ENCODE measurements around the gene PCBD1.

PCBD1 gene

DNA sequence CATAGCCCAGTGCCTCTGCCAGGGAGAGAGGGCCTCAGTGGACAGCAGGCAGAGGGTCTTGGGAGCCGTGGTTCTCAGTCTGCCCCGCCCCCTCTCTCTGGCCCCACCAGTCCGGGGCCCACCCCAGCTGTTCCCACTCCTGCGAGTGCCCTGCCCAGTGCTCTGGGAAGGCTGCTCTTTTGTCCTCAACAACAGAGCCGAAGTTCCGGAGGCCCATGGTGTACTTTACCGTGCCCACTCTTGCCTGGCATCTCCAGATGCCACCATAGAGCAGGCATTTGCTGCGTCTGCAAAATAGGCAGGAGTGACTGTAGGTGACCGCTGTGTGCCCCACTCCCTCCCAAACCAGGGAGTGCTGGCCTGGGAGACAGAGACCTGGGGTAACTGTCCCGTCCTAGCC, 29.3 kb upstream of the PCBD1 start:
- no peak for DNase-seq (ENCODE audit: low read depth)

DNA sequence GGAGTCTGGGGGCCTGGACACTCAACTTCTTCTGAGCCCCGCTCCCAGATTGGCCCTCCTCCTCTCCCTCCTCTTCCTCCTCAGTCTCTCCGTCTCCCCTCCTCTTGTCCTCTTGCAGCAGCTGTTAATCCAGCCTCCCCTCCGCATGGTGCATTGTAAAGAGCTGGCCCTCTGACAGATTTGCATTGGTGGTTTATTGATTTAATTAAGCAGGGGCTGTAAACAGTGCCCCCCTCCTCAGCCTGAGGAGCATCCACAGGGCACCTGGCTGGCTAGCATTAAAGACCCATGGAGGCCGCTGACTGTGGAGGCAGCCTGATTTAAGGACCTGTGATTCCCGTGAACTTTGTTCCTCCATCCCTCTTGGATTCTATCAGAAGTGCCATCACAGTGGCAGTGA, 28.9 kb upstream of the PCBD1 start:
- DNase-seq (ENCODE audit: low read depth): no peak

DNA sequence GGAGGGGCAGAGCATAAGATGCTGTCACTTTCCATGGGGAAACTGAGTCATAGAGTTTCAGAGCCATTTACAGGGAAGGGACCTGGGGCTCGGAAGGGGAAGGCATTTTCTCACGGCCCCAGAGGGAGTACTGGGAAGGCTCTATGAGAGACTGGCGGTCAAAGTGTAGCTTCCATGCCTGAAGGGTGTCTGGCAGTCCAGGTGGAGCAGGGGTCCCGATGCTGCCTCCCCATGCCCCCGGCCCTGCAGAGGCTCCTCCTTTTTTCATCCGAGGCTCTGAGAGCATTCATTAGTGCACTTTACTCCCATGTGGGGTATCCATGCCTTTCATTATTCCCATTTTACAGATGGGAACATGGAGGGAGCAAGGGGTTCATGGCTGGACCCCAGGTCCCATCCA, 27.9 kb upstream of the PCBD1 start:
- DNase-seq (ENCODE audit: low read depth): no peak

DNA sequence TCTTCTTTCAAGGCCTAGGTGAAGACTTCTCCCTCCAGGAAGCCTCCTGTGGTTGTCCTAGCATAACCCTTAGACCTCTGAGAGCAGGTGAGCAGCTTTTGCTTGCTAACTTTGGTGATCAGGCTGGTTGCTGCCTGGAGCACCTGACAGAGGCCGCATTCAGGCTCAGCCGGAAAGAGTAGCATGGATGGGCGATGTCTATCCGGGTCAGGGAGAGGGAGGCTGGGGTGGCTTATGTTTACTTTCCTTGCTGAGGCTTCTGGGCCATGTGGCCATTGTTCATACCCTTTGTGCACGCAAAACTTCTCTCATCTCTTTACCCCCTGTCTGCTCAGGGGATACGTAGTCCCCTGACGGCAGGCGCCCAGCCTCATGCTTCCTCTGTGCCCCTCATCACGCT, 27.4 kb upstream of the PCBD1 start:
- no peak for DNase-seq (ENCODE audit: low read depth)

DNA sequence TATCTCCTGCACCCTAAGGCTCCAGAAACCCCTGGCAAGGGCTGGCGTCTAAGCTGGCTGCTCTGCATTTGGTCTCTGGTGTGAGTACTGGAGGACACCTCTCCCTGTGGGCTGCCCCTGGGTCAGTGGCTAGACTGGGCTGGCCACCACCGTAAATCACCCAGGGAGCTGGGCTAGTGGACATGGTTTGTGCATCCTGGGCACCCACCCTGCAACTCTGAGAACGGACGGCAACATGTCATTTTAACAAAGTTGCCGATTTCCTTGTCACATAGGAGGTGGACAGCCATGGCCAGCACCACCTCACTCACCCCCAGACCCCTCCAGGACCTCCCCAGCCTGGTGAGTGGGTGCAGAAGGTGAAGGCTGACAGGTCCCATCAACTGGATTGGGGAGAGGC, 26.8 kb upstream of the PCBD1 start:
- DNase-seq (ENCODE audit: low read depth): no peak

DNA sequence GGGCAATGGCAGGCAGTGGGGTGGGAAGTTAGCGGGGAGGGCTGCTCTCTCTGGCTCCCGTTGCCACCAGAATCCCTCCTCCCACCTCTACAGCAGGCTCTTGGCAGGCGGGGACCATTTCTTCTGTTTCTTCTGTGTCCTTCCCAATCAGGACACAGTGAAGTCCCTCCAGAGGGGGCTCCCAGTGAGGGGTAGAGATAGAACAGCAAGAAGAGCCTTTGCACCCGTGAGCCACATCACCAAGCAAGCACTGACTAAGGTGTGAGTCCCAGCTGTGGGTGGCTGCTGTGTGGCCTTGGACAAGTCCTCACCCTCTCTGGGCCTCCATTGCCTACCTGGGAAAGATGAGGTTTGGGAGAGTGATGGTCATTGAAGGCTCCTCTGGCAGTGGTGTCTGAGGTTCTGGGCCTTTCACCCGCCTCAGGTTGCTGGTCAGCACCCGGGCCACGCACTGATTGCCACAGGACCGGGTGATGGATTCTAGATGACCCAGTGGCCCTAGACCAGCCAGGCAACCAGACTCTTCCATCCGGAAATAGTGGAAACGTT, 26.0 kb upstream of the PCBD1 start:
- DNase-seq (ENCODE audit: low read depth): no peak

DNA sequence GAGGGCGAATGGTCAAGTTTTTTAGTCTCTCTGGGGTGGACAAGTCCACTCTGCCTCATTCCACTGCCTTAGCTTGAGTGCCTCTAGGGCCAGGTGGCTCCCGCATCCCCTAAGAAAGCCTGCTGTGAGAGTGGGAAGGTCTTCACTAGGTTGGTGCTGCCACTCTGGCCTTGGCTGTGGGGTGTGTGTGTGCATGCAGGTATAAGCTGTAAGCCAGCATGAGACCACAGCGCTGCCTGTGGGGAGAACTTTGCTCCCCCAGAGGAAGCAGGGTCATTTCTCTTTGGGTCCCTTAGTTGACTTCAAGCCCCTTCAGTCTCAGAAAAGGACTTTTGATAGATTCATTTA, 25.5 kb upstream of the PCBD1 start:
- no peak for DNase-seq (ENCODE audit: low read depth)

DNA sequence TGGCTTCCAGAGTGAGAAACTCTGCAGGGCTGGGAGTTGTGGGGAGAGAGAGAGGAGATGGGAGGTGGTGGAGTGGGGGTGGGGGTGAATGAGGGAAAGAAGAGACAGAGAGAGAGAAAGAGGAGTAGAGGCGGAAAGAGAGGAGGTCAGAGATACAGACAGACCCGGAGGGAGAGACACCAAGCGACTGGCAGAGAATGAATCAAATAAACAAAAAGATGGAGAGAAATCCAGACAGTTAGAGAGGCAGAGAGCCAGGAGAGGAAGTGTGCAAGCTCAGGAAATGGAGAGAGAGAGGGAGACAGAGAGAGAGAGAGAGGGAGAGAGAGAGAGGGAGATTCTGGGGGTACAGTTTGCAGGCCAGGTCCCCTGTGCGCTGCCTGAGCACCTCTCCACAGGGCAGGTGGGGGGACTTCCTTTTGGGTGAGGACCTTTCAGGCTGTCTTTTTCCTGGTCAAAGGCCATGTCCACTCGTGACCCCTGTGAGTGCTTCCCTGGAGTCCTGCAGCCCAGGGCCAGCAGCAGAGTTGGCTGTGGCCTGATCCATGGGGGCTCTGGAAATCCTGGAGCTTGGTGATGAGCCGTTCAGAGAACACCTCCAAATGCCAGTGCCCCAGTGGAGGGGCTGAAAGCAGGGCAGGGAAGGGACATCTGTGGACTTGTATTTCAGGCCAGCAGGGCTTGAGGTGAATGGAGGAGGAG, 25.0 kb upstream of the PCBD1 start:
- no peak for DNase-seq (ENCODE audit: low read depth)

DNA sequence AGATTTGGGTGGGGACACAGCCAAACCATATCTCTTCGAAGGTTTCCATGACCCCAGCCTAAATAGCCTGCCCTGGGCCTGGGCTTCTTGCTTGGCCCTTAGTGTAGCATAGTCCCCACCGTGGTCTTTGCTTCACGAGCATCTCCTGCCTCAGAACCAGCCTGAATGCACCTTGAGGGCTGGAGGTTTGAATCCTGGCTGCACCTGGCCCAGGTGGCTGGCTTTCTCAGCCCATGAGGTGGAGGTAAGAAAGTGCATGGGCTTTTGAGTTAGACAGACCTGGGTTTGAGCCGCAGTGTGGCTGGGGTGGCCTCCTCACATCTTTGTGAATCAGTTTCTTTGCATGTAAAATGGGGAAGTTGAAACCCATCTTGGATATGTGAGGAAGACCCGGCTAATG, 24.2 kb upstream of the PCBD1 start:
- DNase-seq (ENCODE audit: low read depth): no peak

DNA sequence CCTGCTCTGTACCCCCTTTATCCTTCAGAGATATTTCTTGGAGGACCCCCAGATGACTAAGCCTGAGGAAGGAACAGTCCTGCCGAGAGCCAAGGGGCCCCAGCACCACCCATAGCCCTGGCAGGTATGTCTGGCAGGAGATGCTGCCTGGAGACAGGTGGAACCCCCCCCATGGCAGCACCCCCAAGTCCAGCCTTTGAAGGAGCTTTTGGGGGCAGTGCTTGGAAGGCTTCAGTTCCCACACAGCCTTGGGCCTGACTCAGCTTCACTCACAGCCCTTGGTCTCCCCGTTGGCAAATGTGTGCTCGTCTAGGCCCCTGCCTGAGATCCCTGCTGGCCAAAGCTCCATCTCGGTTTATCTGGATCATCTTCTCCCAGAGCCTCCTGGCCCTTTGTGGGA, 23.0 kb upstream of the PCBD1 start:
- no peak for DNase-seq (ENCODE audit: low read depth)

DNA sequence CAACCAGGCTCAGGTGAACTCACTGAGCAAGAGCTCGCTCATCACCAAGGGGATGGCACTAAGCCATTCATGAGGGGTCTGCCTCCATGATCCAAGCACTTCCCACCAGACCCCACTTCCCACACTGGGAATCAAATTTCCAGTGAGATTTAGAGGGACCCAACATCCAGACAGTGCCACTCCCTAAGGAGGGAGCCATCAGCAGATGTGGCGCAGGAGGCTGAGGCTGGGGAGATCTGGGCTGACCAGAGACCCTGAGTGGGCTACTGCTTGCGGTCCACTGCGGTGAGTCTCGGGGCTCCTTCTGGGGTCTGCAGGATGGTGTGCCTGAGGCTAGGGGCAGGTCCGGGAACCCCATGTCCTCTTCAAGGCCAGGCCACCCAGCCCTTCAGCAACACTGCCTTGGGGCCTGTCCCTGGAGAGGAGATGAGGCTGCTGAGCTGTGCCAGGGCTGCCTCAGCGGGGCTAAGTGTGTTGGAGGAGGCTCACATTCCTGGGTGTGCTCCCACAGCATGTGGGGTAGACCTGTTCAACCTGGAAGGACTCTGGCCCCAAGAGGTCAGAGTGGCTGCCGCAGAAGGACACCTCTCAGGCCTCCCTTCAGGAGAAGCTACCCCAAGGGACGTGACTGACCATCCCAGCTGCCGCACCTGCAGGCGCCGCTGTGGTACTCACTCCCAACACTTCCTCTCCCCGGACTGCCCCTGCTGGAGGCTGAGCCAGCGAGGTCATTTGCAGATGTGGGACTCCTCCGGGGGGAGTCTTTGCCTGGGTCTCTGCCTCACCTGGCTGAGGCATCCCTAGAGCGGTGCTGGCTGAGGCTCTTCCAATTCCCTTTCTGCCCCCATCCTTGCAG, 22.3 kb upstream of the PCBD1 start:
- no peak for DNase-seq (ENCODE audit: low read depth)

DNA sequence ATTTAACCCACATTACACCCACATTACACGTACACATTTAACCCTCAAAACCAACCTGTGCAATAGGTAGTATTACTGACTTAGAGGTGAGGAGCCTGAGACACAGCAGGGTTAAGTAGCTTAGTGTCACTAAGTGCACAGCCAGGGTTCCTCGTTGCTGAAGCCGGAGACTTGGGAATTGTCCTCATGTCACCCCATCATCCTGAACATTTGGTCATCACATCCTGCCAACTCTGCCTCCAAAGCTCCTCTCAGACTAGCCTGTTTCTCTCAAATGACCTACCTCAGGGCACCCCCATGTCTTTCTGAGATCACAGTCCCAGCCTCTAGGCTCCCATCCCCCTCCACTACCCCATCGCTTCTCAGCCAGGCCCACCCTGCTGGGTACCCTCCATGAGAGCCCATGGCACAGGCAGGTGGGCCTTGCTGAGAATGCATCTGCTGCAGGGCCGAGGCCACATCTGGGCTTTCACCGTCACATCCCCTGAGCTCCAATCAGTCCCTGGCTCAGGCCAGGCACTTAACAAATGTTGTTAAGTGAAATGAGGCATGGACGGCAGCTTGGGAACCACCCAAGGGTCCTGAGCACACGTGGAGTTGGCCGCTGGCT, 21.1 kb upstream of the PCBD1 start:
- DNase-seq (ENCODE audit: low read depth): no peak

DNA sequence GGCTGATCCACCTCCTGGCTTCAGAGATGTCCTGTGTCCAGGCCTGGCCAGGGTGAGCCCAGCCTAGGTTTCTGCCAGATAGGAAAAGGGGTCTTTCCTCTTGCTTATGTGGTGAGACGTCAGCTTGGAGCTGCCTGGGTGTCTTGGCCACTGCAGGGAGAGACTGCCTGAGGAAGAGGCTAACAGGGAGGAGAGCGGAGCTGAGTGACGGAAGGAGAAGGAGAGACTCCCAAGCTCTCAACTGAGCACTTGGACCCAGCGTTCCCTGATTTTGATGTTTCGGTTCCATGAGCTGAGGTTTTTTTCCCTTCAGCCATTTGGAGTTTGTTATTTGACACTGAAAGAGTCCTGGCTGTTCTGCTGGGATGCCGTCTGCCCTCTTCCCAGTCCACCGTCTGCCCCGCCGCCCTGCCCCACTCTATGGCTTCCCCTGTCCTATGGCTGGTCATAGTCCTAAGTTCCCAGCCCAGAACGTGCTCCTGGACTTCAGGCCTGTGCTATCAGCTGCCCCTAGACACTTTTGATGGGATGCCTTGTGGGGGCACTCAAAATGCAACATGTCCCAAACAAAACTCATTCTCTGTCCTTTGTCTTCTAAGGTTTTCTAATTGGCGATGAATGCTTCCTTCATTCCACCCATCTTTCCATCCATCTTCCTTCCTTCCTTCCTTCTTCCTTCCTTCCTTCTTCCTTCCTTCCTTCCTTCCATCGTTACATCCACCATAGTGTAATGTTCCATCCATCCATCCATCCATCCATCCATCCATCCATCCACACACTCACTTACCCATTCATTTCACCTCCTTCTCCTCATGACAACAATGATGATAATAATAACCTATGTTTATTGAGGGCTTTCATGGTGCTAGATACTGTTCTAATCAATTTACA, 20.3 kb upstream of the PCBD1 start:
- DNase-seq (ENCODE audit: low read depth): no peak

DNA sequence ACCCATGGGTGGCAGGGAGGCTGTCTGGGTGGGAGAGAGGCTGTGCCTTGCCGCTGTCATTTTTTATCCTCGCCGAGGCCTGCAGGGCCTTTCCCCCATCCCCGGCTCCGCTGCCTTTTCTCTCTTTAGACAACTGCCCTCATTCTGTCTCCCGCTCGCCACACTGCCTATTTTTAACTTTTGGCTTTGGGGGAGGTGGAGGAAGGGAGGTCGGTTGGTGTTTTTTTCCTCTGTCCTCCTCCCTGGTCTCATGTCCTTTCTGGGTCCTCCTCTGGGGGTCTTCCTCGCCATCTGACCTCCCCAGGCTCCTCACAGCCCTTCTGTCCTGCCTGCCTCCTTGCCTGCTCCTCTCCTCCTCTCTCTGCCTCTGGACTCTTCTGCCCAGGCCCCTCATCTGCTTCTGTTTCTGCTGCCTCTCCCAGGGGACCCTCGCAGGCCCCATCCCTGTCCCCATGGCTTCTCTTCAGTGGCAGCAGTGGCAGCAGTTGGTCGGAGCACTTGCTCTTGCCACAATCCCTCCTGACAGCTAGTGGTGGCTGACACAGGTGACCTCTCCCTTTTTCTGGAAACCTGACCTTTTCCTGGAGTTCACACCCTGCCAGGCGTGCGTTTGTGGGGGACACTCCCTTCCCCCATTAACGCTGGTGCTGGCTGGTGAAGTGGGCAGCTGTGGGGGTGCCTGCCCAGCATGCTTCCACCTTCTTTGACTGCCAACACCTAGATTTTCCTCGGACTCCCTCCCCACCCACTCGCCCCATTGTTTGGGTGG, 19.5 kb upstream of the PCBD1 start:
- DNase-seq (ENCODE audit: low read depth): no peak

DNA sequence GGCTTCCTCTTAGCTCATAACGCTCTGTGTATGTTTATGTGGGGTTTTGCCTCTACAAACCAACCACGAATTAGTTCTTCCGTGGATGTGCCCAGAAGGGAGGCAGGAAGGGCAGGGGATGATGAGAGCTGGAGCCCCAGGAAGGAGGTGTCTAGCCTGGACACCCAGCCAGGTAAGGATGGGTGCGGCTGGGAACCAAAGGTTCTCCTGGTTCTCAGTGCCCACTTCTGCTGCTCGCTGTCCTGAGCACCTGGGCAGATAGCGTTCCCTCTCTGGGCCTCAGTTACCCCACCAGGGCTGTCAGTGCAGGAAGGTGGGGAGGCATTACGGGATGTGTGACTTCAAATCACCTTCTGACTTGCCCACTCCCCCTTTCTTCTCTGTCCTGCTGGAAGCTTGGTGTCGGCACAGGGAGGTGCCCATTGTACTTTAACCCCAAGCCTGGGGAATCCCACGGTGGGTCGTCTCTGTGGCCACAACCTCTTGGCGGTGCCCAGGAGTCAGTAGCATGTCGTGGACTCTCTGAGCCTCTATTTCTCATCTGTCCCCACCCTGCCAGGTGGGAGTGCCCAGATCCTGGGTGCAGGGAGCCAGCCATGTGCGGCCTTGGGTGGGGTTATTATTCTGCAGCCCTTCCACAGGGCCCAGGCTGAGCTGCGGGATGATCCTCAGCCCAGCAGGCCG, 18.7 kb upstream of the PCBD1 start:
- no peak for DNase-seq (ENCODE audit: low read depth)

DNA sequence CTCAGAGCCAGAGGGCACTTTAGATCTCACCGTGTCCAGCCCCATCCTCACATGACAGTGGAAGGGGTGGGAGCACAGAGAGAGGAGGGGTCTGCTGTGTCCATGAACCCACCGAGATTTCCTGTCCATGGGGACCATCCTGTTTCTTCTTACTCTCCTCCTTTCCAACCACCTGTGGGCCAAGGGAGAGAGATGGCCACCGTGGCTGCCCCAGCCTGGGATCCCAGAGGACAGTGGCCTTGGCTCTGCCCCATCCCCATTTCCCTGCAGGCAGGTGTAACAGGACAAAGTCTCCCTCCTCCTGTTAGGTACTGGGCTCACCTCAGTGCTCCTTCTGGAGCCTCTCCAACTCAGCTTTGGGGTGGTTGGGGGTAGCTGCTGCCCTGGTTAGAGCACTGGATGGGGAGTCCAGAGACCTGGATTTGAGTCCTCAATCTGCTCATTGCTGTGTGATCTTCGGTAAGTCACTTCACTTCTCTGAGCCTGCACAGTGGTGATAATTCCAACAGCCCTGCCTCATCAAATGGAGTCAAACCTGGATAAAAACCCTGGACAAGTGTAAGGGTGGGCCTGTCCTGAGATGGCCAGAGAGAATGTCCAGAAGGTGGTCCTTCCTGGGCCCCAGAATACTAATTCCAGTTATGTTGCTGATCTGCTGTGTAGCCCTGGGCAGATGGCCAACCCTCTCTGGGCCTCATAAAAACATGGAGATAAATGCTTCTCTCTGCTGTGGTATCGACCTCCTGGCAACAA, 17.8 kb upstream of the PCBD1 start:
- DNase-seq (ENCODE audit: low read depth): no peak

DNA sequence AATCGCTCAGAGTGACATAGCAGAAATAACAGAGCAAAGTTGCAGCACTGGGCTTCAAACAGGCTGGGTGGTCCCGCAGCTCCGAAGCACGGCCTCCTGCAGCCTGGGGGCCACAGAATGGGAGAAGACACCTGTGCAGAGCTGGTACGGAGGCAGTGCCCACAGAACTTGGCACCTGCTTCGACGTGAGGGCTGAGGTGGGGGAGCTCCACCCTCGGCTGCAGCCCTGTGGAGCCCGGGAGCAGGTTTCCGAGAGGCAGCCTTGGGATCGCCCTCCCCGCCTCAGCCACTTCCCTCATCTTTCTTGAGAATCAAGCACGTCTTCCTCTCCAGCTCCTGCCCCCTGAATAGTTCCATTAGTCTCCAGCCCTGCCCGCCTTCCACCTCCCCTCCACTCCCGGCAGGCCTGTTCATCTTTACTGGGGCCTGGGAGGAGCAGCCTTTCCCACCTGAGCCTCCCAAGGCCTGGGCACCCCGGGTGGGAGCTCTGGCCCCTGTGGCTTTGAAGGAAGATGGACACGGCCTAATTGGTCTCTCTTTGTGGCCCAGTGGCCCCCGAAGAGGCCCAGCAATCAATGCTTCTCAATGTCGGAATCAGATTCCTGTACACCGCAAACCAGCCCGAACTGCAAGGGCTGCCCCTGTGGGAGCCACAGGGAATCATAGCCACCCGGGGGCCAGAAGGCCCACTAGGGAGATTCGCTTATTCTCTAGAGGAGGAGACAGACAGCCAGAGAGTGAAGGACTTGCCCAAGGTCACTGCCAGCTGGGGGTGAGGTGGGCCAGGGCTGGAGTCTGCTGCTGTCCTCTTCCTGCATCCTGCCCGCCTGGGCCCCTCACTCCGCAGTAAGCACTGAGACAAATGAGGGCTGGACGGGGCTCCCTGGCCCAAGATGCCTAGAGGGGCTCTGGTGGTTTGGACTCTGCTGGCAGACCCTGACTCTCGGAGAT, 17.0 kb upstream of the PCBD1 start:
- no peak for DNase-seq (ENCODE audit: low read depth)

DNA sequence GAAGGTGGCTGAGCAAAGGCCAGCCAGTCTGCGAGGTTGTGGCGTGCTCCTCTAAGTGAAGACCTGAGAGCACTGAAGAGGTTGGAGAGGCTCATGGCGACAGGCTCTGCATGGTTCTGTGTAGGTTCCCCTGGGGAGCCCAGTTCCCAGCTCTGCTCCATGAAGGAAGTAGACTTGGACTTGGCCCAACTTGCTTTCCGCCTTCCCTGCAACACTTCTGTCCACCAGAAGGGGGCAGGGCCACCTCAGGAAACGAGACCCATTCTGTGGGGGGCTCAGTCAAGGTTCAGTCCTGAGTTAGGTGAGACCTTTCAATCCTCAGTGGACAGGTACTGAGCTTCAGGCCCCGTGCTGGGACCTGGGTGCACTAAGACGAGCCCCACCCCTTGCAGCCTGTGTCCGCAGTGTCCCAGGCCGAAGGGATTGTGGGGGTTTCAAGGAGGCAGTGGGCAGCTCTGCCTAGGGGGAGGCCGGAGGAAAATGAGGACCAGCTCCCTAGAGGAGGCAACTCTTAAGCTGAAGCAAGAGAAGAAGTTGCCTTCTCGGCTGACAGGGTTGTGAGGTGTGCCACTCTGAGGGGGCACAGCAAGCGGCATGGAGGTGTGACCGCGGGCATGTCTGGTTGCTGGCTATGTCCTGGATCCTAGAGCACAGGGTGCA, 15.0 kb upstream of the PCBD1 start:
- DNase-seq (ENCODE audit: low read depth): no peak

Data from stromal cell of bone marrow (primary cell).